Lung (tissue), 12 donors: ENCODE measurements around the gene ZSWIM5. TPM values are rescaled to one million over a fixed set of nuclear protein-coding genes. Genes with fewer than 3 reads are reported as not detected.

Experiments
- ATAC-seq: fragments of 200-7000 bp; cut with Tn5 transposase; one replicate; pipeline ENCODE4 v1.9.1; 2020; ENCODE audit warnings: moderate number of reproducible peaks; ENCODE audit not compliant: insufficient read depth, low FRiP score
- DNase-seq, 3 donors: peaks; one replicate each; pipeline ENCODE4 v3.0.0-alpha.2; 2013 to 2017
- H3K27ac ChIP-seq, 2 donors: one replicate each; pipeline ENCODE4 v1.5.1; 2013; ENCODE audit warnings: mild to moderate bottlenecking in 2 of 2, moderate library complexity in 2 of 2, control low read depth in 1 of 2, inconsistent platforms in 1 of 2, low read depth in 1 of 2, low read length in 1 of 2
- H3K27me3 ChIP-seq, 3 donors: one replicate each; pipeline ENCODE4 v1.5.1; 2013; ENCODE audit warnings: low read length in 2 of 3; ENCODE audit not compliant: control insufficient read depth in 3 of 3, insufficient read depth in 3 of 3
- H3K36me3 ChIP-seq, 4 donors: one replicate each; pipeline ENCODE4 v1.5.1; 2013; ENCODE audit warnings: low read length in 4 of 4, mild to moderate bottlenecking in 1 of 4, moderate library complexity in 1 of 4; ENCODE audit not compliant: control insufficient read depth in 4 of 4, insufficient read depth in 4 of 4
- H3K4me1 ChIP-seq, 5 donors: one replicate each; pipeline ENCODE4 v1.5.1; 2013; ENCODE audit warnings: low read length in 5 of 5, mild to moderate bottlenecking in 2 of 5, moderate library complexity in 1 of 5; ENCODE audit not compliant: control insufficient read depth in 5 of 5, insufficient read depth in 5 of 5
- H3K4me3 ChIP-seq: one replicate; pipeline ENCODE4 v1.5.1; 2013; ENCODE audit warnings: mild to moderate bottlenecking, control low read depth, moderate library complexity
- H3K9ac ChIP-seq, 2 donors: one replicate each; pipeline ENCODE4 v1.5.1; 2013; ENCODE audit warnings: low read length in 2 of 2, control low read depth in 1 of 2; ENCODE audit not compliant: insufficient read depth in 1 of 2
- H3K9me3 ChIP-seq, 4 donors: one replicate each; pipeline ENCODE4 v1.5.1; 2013; ENCODE audit warnings: low read length in 3 of 4, mild to moderate bottlenecking in 1 of 4, moderate library complexity in 1 of 4; ENCODE audit not compliant: control insufficient read depth in 4 of 4, insufficient read depth in 3 of 4
- CTCF ChIP-seq: IDR thresholded peaks from 2 replicates; pipeline ENCODE4 v1.5.1; 2012; ENCODE audit warnings: mild to moderate bottlenecking; ENCODE audit errors: control extremely low read depth, extremely low read depth
- WGBS, 2 donors: extraction: QIAGEN DNeasy Blood & Tissue Kit; methylation state at CpG; one replicate each; pipeline ENCODE4 v1.1.7; 2013; 5-methylcytosine and 5-hydroxymethylcytosine counted together
- polyA plus RNA-seq, 2 donors: library from polyadenylated mRNA; stranded (reverse); fragments of 200-250 nt; gene quantifications; one replicate each; pipeline ENCODE4 v1.2.1, GENCODE V29; 2013
- total RNA-seq, 2 donors: library from RNA; depleted of rRNA in 1 of 2; stranded (reverse); fragments of >200 nt in 1 of 2; gene quantifications; one replicate each; pipeline ENCODE4 v1.2.1, GENCODE V29; 2014 to 2021
- donor health status: control.
- donor health status: control.
- donor health status: Bipolar disorder and iron deficiency.
- donor health status: healthy.
- donor health status: DM: yes; HTN: yes; CAD: no.

Gene ZSWIM5
- total and polyA plus RNA-seq, 4 donors, result 0.96 to 3.8 (median 2.1) TPM

DNA sequence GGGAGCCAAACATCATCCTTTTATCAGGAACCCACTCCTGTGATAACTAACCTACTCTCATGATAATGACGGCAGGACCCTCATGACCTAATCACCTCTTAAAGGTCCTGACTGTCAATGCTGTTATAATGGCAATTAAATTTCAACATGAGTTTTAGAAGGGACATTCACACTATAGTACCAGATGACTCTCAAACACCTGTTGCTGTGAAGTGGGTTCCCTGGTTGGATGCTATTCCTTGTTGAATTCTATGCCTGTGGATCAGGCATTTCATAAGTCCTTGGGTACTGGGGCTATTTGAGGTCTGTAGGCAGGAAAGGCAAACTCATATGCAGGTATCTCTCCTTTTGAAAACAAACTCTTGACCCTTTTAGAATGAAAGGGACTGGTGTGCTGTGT, 7.5 kb upstream of the ZSWIM5 start:
- 90 to 97% methylated on average over 1 of the region's 1 CpG for WGBS, 2 donors
- Histone ChIP-seq H3K36me3 (no peaks in the 10 kb centered on the region), H3K9me3 (no peaks in the 10 kb centered on the region), H3K27ac (no peak overlapping the region), H3K9ac (no peak overlapping the region), H3K27me3 (no peaks in the 10 kb centered on the region), H3K4me3 (no peak overlapping the region), H3K4me1 (no peaks in the 10 kb centered on the region)
- no peak for DNase-seq
- TF ChIP-seq CTCF, result no peak
- ATAC-seq, result no peak

DNA sequence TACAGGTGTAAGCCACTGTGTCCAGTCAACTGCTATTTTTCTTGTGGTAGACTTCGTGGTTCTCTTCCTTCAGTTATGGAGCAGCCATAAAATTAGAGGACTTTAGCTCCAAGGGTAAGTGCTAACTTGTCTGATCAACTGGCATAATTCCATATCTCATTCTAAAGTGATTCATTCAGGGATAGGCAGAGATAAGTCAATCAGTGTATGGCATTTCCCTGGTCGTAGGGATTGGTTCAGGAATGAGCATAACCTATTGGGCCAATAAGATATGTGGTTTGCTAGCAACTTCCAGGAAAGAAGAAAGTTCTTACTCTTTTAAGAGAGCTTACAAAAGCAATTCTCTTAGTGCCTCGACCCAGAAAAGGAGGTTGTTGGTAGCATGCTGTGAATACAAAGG, 4.7 kb upstream of the ZSWIM5 start:
- Histone ChIP-seq H3K4me1 (peaks cover 0 to 6% (median 0%) of the 10 kb centered on the region in 5 donors), H3K27me3 (peaks cover 0 to 12% (median 10%) of the 10 kb centered on the region in 3 donors), H3K27ac (no peak overlapping the region), H3K36me3 (no peaks in the 10 kb centered on the region), H3K9me3 (no peaks in the 10 kb centered on the region), H3K9ac (no peak overlapping the region), H3K4me3 (no peak overlapping the region)
- no peak for TF ChIP-seq CTCF
- DNase-seq (no peak), ATAC-seq (no peak)
- 80 to 90% methylated on average over 3 of the region's 3 CpGs for WGBS, 2 donors

GRCh38 chr1:45206808-45207623, 611 bp upstream of the ZSWIM5 start:
- peak in 1 of 3 donors; percentile 5 for DNase-seq
- H3K9ac ChIP-seq, result peak overlapping the region; percentile 11 to 18
- peak overlapping the region in 1 of 2 donors; percentile 26 for H3K27ac ChIP-seq
- no peaks in the 10 kb centered on the region for H3K9me3 ChIP-seq
- H3K4me3 ChIP-seq, result peak overlapping the region; percentile 63
- peaks cover 0 to 12% (median 2%) of the 10 kb centered on the region in 5 donors for H3K4me1 ChIP-seq
- no peaks in the 10 kb centered on the region for H3K36me3 ChIP-seq
- TF ChIP-seq CTCF, result no peak
- no peak for ATAC-seq
- 10 to 12% methylated on average over 18 of the region's 18 CpGs for WGBS, 2 donors
- H3K27me3 ChIP-seq, result peaks cover 0 to 31% (median 22%) of the 10 kb centered on the region in 3 donors
